HG03060 (cell line): ENCODE results near the gene RERE.

Experiments
- ATAC-seq: cut with Tn5 transposase; IDR thresholded peaks from one replicate; pipeline ENCODE4 v1.9.1; 2021; ENCODE audit warnings: low read depth, moderate number of reproducible peaks; ENCODE audit not compliant: unreplicated experiment

RERE gene

GRCh38 chr1:8425150-8425780, 392.2 kb downstream of the RERE start:
- ATAC-seq = no peak

GRCh38 chr1:8424539-8425116, 392.8 kb downstream of the RERE start:
- ATAC-seq = no peak

- ATAC-seq = no peak
Observed at GRCh38 chr1:8423692-8424538, 393.5 kb downstream of the RERE start.

GRCh38 chr1:8423269-8423691, 394.2 kb downstream of the RERE start:
- no peak for ATAC-seq

GRCh38 chr1:8422510-8423268, 394.8 kb downstream of the RERE start:
- no peak for ATAC-seq

- ATAC-seq = no peak
Observed at GRCh38 chr1:8421721-8422120, 395.7 kb downstream of the RERE start.

GRCh38 chr1:8420318-8420717, 397.1 kb downstream of the RERE start:
- ATAC-seq = no peak

- no peak for ATAC-seq
Observed at GRCh38 chr1:8419861-8420260, 397.6 kb downstream of the RERE start.

- no peak for ATAC-seq
Observed at GRCh38 chr1:8419172-8419571, 398.3 kb downstream of the RERE start.

- ATAC-seq = no peak
Observed at GRCh38 chr1:8418301-8418700, 399.1 kb downstream of the RERE start.

- no peak for ATAC-seq
Observed at GRCh38 chr1:8417625-8418024, 399.8 kb downstream of the RERE start.

GRCh38 chr1:8416881-8417280, 400.6 kb downstream of the RERE start:
- ATAC-seq = no peak

GRCh38 chr1:8415526-8416278, 401.7 kb downstream of the RERE start:
- no peak for ATAC-seq

- ATAC-seq = no peak
Observed at GRCh38 chr1:8412183-8412831, 405.1 kb downstream of the RERE start.

- no peak for ATAC-seq
Observed at GRCh38 chr1:8411803-8412182, 405.6 kb downstream of the RERE start.

GRCh38 chr1:8410791-8411190, 406.6 kb downstream of the RERE start:
- no peak for ATAC-seq

GRCh38 chr1:8409606-8410005, 407.8 kb downstream of the RERE start:
- ATAC-seq = no peak

- peak; percentile 49 for ATAC-seq
Observed at GRCh38 chr1:8409106-8409505, 408.3 kb downstream of the RERE start.

- ATAC-seq = no peak
Observed at GRCh38 chr1:8408151-8408839, 409.1 kb downstream of the RERE start.
